Non-pigmented ciliary epithelial cell (primary cell): ENCODE measurements around the gene PAQR4.

Source experiments
- DNase-seq: peaks from one replicate; pipeline ENCODE4 v3.0.0-alpha.2; 2010; ENCODE audit warnings: low read depth

The PAQR4 gene

DNA sequence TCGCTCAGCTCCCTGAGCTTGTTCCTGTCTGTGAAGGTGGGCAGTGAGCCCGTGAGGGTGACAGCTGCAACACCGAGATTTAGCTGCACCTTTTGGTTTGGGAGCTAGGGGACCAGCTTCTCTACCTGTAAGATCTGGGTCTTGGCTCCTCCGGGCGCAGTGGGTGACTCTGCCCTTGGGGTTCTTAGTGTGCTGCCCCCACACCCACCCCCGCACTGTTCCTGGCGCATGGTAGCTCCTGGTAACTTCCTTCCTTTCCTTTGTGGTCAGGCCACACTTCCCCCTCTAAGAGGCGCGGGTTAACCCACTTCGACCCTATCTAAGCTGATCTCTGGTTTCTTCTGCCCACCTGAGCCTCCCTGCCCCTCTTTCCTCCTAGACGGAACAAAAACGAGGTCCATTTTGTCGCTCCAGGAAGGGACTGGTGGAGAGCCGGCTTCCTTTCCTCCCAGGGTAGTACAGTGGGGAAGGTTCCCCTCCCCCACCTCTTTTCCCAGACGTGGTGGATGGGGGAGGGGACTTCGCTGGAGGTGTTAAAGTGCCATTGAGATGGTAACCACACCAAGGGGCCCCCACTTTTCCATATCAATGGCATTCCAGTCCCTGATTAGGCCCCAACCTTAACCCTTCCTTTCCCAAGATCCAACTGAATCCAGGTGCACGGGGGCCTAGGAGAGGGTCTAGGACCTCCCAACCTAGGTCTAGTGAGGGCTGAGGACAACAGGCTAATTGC lies 39.0 kb downstream of the PAQR4 start:
- DNase-seq: no peak

DNA sequence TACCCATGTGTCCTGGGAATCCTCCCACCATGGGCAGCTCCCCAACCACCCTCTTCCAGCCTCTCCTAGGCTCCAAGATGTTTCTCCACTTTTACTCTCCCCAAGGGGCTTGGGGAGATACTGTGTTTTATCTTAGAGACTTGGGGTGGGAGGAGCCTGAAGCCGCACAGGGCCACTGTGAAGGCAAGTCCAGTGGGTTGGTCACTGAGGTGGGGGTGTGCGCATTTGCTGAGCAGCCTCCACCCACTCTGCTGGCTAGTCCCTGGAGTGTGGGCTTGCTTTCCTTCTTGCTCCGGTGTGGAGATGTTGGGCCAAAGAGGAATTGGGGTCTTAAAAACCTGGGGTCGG lies 39.5 kb downstream of the PAQR4 start:
- no peak for DNase-seq

DNA sequence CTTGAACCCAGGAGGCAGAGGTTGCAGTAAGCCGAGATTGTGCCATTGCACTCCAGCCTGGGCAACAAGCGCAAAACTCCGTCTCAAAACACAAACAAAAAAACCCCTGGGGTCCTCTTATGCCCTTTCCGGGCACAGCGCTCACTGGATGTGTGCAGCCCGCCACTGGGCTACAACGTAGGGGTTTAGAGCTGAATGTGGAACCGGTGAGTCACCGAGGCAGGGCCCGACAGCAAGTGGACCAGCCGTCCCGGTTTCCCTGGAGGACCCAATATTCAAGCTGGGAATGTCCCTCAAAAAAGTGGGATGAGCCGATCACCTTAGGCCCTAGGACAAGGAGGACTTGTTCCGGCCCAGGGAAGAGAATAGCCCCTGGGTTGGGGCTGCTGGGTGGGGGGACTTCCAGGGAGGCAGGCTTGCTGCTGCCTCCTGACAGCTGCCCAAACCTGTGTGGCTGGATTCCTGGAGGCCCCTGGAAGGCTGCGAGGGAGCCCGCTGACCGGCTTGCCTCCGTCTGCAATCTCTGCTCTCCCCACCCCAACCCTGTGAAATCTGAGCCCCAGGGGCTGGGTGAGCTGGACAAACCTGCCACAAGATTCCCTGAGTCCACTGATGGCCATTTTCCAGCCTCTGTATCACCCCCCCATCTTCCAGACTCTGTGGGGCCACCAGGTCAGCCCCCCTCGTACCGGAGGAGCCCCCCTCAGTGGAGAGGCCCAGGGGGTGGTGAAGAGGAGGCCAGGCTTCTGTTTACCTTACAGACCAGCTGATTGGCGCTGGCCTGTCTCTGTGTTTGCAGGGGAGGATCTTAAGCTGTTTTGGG lies 40.6 kb downstream of the PAQR4 start:
- no peak for DNase-seq

GRCh38 chr16:3010510-3010909 lies 41.4 kb downstream of the PAQR4 start:
- DNase-seq: no peak

GRCh38 chr16:3012246-3012645 lies 43.1 kb downstream of the PAQR4 start:
- no peak for DNase-seq

- no peak for DNase-seq
Observed at GRCh38 chr16:3012828-3013420, 43.8 kb downstream of the PAQR4 start, which contains the start of gene CLDN9. CLDN9 (plus strand) TSS chr16:3012923; CDS start chr16:3013363, 440 bp downstream.

GRCh38 chr16:3013491-3013951 lies 44.4 kb downstream of the PAQR4 start:
- DNase-seq: no peak

DNA sequence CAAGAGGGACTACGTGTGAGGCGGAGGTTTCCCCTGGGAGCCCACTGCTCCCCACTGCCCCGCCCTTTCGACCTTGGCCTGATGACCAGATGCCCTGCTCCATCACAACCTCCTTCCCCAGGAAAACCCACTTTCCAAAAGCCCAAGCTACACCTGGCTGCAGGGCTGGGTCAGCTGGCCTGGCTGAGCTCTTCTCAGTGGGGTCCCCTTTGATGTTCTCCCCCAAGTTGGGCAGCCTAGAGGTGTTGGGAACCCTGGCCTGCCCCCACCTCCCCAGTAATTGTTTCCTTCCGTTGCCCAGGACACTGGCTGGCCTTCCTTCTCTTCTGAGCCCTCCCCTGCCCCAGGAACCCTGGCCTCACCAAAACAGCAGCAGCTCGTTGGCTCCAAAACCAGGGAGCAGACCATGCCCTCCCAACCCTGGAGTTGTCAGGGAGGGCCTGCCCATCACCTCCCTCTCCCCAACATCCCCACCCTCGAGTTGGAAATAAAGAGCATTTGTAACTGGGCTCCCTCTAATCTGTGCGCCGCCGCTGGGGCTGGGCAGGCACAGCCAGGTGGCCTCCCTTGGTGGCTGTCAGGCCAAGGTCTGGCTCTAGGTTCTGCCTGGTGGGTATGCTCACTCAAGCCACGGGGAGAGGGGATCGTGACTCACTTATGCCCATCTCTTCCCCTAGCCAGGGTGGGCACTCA lies 45.0 kb downstream of the PAQR4 start:
- DNase-seq: no peak

DNA sequence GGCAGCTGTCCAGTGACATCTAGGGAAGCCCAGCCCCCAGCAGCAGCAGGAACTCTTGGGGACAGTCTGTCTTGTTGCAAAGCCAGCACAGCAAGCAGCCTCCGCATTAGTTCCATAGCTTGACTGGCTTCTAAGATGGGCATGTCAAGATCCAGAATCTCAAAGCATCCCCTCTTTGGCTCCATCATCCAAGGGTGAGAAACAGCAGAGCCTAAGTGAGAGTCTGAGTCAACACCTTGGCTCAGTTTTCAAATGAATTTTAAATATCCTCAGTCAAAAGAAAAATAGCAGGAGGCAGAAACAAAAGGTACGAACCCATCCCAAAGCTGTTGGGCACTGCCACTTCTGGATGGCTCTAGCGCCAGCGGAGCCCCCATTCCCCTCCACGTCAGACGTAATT lies 45.8 kb downstream of the PAQR4 start:
- DNase-seq: no peak

GRCh38 chr16:3015865-3016521 lies 46.8 kb downstream of the PAQR4 start:
- no peak for DNase-seq

GRCh38 chr16:3017344-3017743 lies 48.2 kb downstream of the PAQR4 start:
- no peak for DNase-seq

- DNase-seq: no peak
Observed at GRCh38 chr16:3017794-3018506, 48.8 kb downstream of the PAQR4 start, which contains the start of gene CLDN6. CLDN6 (minus strand) TSS chr16:3018183; CDS start chr16:3016021, 2,162 bp downstream.

GRCh38 chr16:3019594-3020246 lies 50.6 kb downstream of the PAQR4 start:
- no peak for DNase-seq

DNA sequence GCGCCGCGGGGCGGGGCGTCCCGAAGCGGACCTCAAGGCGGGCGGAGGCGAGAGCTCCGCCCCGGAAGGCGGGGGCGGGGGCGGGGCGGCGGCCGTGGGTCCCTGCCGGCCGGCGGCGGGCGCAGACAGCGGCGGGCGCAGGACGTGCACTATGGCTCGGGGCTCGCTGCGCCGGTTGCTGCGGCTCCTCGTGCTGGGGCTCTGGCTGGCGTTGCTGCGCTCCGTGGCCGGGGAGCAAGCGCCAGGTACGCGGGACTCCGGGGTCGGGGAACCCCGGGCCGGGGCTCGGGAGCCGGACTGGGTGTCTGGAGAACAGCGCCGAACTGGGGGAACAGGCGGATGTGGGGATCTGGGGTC lies 51.1 kb downstream of the PAQR4 start, which contains the start of gene TNFRSF12A:
Gene TNFRSF12A (plus strand): TSS at position 122 of the 357 bp plus-strand sequence. CDS start 30 bp downstream, at position 152.
- DNase-seq: peak; percentile 14

- peak; percentile 59 for DNase-seq
Observed at GRCh38 chr16:3020604-3021448, 51.7 kb downstream of the PAQR4 start.

DNA sequence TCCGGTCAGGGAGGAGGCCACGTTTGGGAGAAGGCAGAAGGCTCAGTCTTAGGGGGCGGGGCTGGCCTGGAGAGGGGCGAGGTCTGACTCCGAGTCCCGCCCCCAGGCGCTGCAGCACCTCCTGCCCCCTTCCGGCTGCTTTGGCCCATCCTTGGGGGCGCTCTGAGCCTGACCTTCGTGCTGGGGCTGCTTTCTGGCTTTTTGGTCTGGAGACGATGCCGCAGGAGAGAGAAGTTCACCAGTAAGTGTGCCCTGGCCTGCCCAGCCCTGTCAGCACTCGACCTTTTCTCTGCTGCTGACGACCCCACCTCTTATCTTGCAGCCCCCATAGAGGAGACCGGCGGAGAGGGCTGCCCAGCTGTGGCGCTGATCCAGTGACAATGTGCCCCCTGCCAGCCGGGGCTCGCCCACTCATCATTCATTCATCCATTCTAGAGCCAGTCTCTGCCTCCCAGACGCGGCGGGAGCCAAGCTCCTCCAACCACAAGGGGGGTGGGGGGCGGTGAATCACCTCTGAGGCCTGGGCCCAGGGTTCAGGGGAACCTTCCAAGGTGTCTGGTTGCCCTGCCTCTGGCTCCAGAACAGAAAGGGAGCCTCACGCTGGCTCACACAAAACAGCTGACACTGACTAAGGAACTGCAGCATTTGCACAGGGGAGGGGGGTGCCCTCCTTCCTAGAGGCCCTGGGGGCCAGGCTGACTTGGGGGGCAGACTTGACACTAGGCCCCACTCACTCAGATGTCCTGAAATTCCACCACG lies 52.5 kb downstream of the PAQR4 start:
- peak; percentile 73 for DNase-seq

DNA sequence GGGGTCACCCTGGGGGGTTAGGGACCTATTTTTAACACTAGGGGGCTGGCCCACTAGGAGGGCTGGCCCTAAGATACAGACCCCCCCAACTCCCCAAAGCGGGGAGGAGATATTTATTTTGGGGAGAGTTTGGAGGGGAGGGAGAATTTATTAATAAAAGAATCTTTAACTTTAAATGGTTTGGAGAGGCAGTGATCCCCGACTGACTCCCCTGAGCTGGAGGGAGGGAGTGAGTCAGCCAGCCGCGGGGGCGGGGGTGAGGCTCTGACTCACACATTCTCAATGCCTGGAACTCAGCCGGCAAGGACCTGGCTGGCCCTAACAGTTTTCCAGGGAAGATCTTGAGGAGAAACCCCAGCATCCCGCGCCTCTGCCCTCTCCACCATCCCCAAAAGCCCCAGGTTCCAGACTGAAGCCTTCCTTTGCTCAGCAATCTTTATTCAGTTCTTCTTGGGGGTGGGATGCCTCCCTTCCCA lies 53.1 kb downstream of the PAQR4 start:
- peak; percentile 86 for DNase-seq

DNA sequence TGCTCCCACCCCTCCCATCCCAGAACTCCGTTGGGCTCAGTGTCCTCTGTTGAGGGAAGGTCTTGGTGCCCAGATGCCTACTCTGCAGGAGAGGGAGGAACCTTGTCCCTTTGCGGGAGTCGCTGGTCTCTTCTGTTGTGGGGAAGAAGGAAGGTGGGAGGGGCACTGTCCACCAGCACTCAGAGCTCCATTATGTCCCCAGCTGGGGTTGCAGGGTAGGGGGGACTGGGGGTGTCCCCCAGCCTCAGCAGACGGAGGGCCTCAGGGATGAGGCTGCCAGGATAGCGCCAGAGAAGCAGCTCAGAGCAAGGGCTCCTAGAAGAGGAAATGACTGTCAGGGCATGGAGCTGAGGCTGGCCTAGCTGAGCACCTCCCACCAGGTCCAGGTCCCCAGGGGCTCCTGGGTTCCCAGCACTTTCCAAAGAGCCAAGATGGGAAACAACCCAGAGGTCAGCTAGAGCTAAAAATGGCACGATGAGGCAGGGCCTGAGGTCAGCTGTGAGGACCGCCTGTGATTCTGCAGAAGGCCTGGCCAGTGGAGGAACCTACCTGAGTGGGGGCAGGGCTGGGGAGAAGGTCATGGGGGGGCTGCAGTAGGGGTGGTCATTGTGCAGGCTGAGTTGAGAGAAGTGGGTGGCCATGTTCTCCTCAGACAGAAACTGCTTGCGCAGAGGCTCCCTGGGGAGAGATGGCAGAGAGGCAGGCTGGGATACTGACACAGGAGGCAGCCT lies 53.7 kb downstream of the PAQR4 start:
- no peak for DNase-seq
